NB4 (cell line): ENCODE measurements around the gene SVIL.

ENCODE experiments used
- CTCF ChIP-seq: IDR thresholded peaks from one replicate; pipeline ENCODE4 v1.5.1; 2012; ENCODE audit warnings: low read depth, low read length
- POLR2A ChIP-seq: IDR thresholded peaks from 2 replicates; pipeline ENCODE4 v1.6.1; 2011; ENCODE audit warnings: mild to moderate bottlenecking; ENCODE audit not compliant: insufficient read length; ENCODE audit errors: extremely low read depth

GRCh38 chr10:29650552-29650944 lies 15.8 kb upstream of the SVIL start:
- TF ChIP-seq POLR2A = no peak
- no peak for TF ChIP-seq CTCF
